NCI-H1436 (cell line): Measurements from ENCODE around the gene CELSR3.

Experiments used
- DNase-seq: peaks from one replicate; lab custom pipeline; 2025; lab: John Stamatoyannopoulos, UW

The CELSR3 gene, protein sequence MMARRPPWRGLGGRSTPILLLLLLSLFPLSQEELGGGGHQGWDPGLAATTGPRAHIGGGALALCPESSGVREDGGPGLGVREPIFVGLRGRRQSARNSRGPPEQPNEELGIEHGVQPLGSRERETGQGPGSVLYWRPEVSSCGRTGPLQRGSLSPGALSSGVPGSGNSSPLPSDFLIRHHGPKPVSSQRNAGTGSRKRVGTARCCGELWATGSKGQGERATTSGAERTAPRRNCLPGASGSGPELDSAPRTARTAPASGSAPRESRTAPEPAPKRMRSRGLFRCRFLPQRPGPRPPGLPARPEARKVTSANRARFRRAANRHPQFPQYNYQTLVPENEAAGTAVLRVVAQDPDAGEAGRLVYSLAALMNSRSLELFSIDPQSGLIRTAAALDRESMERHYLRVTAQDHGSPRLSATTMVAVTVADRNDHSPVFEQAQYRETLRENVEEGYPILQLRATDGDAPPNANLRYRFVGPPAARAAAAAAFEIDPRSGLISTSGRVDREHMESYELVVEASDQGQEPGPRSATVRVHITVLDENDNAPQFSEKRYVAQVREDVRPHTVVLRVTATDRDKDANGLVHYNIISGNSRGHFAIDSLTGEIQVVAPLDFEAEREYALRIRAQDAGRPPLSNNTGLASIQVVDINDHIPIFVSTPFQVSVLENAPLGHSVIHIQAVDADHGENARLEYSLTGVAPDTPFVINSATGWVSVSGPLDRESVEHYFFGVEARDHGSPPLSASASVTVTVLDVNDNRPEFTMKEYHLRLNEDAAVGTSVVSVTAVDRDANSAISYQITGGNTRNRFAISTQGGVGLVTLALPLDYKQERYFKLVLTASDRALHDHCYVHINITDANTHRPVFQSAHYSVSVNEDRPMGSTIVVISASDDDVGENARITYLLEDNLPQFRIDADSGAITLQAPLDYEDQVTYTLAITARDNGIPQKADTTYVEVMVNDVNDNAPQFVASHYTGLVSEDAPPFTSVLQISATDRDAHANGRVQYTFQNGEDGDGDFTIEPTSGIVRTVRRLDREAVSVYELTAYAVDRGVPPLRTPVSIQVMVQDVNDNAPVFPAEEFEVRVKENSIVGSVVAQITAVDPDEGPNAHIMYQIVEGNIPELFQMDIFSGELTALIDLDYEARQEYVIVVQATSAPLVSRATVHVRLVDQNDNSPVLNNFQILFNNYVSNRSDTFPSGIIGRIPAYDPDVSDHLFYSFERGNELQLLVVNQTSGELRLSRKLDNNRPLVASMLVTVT (N-terminal part only)

DNA sequence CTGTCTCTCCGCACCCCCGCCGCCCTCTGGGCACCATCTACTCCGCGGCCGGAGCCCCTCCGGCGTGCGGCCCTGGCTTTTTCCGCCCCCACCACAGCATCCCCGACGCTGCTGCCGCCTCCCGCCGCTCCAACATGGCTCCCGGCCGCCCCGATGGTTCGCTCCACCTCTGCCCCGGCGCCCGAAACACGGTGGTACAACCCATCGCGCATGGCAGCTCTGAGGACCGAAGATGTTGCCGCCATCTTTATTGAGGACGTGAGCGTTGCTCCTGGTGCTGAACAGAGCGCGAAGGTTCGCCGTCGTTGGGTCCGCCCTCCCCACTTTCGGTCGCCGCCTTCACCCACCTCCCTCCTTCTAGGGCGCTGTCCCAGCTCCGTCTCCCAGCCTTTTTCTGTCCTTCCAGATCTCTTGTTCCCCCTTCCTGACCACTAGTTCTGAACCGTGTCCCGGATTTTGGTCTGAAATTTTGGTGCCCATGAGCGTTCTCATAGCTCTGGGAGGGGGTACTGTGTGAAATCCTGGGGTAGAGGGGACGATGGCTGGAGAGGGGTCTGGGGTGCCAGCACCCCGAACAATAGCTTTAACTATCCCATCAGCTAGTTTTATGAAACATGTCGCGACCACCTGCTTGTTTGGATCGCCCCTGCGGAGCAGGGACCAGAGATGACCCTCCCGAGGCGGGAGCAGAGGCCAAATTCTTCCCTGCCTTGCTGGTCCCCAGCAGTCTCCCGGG lies at the start of gene CELSR3:
TSS of gene CELSR3 (minus strand) at position 134 of the 736 bp plus-strand sequence. CDS start 252 bp downstream, outside the sequence.
- DNase-seq, result peak; percentile 78

DNA sequence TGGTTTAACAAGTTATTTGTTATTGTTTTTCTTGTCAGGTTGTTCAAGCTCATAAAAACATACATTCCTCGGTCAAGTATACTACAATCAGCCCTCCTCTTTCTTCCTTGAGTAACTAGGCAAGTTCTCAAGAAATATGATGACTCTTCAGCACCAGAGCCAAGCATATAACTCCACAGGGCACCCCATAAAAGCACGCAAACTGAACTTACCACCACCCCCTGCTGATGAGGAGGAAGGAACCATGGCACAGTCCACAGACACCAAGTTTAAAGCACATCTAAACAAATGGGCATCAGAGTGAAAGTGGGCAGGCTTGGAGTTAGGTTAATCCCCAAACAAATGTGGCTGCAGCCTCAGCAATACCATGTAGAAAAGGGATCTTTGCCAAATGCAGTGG lies 49.0 kb upstream of the CELSR3 start:
- no peak for DNase-seq

DNA sequence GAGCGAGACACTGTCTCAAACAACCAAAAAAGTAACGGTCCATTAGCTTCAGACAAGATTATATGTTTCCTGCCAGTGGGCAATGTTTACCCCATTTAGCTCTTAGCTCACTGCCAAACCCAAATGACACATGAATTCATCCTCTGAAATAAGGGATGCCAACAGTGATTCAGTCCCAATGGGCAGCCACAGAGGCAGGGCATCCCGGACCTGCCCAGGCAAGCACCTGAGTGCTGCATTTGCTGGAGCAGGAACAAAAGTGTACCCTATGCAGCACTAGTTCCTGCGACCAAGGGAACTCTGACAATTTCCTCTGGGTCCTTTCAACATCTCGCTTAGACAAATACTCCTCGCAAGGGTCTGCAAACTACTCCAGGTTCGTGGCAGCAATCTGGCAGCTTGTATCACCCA lies 46.4 kb upstream of the CELSR3 start:
- no peak for DNase-seq

DNA sequence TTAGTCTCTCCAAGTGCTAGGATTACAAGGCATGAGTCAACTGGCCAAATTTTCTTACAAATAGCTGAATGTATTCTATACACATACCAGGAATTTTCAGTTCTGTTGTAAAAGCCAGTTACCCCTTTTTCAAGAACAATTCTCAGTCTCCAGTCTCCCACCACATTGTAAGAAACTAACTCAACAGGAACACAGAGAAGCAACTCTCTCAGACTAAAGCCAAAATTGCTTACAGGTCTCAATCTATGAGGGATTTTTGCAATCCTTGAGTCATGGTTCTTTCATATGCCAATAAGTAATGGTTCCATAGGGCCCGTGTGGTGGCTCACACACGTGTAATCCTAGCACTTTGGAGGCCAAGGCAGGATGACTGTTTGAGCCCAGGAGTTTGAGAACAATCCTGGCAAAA lies 45.8 kb upstream of the CELSR3 start:
- no peak for DNase-seq

DNA sequence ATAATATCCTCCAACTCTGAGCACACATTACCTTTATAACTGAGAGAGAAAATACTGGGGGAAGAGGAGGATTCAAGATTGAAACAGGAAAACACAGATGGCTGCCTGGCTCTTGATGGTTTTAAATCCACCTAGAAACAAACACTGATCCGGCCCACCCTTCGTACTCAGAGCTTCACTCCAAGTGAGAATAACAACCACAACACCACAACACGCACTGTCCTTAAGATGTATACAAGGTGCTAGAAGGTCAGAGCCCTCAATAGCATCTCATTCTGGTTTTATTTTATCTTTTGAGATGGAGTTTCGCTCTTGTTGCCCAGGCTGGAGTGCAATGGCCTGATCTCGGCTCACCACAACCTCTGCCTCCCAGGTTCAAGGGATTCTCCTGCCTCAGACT lies 44.5 kb upstream of the CELSR3 start:
- DNase-seq, result no peak

DNA sequence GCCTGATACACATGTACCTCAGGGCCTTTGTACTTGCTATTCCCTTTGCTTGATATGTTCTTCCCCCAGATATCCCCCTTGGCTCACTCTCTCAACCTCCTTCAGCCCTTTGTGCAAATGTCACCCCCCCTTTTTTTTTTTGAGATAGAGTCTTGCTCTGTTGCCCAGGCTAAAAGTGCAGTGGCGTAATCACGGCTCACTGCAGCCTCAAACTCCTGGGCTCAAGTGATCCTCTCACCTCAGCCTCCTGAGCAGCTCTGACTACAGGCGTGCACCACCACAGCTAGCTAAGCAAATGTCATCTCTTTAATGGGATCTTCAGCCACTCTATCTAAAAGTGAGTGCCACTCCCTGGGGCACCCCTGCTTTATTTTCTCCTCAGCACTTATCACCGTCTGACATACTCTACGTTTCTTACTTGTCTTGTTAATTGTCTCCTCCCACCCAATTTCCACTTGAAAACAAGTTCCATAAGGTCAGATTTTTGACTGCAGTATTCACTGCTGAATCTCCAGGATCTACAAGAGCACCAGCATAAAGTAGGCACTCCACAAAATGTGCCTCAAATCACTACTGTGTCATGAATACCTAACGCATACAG lies 39.7 kb upstream of the CELSR3 start:
- DNase-seq, result no peak

DNA sequence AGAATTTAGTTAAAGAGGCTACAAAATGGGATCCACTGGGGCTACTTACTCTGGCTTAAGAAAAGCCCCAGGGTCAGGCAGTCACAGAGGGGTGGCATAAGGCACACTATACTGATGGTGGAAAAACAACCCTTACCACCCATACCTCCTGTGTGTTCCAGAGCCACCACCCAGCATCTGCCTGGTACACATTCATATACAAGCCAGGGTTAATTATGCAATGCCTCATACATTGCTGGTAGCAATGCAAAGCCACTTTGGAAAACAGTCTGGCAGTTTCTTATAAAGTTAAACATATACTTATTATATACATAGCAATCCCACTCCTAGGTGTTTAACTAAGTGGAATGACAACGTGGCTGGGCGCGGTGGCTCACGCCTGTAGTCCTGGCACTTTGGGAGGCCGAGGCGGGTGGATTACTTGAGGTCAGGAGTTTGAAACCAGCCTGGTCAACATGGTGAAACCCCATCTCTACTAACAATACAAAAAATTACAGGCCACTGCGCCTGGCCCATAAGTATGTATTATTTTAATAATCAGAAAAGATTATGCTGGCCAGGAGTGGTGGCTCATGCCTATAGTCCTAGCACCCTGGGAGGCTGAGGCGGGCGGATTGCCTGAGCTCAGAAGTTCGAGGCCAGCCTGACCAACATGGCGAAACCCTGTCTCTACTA lies 38.2 kb upstream of the CELSR3 start:
- no peak for DNase-seq

DNA sequence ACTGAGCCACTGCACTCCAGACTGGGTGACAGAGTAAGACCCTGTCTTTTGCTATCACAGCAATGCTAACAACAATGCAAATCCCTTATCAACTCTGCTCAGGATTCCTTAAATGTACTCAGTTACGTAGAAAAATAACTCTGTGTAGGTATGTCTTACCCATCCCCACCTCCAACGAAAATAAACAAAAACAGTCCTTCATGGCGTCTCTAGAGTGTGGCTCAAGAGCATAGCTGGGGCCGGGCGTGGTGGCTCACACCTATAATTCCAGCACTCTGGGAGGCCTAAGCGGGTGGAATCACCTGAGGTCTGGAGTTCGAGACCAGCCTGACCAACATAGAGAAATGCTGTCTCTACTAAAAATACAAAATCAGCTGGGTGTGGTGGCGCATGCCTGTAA lies 36.2 kb upstream of the CELSR3 start:
- no peak for DNase-seq

DNA sequence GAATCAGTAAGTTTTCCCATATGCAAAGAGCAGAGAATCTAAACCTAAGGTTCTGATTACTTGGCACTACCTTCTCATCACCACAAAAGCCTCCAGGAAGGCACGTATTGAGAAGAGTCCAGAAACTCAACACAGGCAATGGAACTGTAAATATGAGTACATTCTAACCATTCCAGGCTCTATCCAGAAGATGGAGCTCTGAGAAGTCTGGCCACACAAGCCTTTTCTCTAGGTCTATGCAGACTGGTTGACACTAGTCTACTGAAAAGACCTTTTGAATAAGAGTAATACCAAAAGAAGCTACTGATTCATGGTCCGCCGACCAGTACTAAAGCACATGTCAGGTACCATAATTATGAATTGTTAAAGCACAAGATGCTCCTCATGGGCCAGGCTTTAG lies 35.3 kb upstream of the CELSR3 start:
- no peak for DNase-seq

DNA sequence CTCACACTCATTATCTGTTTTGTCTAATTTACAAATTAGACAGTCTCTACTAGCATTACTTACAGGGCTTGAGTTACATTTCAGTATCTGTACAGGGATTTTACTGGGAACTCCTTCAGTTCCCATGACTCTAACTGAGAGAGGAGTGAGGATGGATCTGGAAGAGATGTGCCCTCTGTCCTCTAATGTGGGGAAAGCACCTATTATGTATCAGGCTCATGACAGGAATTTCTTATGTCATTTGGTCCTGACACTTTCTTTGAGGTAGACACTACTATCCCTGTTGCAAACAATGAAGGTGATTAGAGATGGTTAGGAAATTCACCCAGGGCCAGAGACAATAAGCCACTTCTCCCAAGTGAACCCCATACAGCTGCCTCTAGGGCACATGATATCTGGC lies 33.9 kb upstream of the CELSR3 start:
- no peak for DNase-seq

DNA sequence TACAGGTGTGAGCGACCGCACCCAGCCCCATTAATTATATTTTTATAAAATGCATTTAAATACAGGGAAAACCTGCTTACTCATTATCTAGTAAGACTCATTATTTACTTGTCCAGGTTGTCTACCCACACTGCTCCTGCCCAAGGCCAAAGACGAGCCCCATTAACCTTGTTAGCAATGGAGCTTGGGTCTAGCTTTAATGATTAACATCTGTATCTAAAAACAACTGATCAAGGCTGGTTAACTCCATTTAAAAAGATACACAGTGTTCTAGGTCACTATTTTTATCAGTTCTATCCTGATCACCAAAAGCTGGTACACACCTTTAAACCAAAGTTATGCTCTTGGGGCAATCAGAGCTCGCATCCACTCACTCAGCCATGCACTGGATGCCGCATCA lies 33.5 kb upstream of the CELSR3 start:
- DNase-seq, result no peak

DNA sequence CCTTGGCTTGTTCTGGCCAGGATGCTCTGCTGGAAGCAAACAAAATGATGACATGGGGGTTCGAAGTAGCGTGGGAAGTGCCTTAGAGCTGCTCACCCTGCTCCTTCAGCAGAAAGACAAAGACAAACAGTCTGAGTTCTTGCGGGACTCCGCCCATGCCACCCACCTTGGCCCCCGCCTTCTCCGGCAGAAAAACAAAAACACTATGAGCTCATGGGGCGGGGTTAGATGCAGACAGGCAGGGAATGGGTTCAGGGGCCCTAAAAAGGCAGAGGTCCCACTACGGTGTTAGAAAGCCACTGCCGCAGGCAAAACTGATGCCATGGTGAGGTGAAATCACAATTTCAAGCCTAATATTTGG lies 32.7 kb upstream of the CELSR3 start:
- no peak for DNase-seq

DNA sequence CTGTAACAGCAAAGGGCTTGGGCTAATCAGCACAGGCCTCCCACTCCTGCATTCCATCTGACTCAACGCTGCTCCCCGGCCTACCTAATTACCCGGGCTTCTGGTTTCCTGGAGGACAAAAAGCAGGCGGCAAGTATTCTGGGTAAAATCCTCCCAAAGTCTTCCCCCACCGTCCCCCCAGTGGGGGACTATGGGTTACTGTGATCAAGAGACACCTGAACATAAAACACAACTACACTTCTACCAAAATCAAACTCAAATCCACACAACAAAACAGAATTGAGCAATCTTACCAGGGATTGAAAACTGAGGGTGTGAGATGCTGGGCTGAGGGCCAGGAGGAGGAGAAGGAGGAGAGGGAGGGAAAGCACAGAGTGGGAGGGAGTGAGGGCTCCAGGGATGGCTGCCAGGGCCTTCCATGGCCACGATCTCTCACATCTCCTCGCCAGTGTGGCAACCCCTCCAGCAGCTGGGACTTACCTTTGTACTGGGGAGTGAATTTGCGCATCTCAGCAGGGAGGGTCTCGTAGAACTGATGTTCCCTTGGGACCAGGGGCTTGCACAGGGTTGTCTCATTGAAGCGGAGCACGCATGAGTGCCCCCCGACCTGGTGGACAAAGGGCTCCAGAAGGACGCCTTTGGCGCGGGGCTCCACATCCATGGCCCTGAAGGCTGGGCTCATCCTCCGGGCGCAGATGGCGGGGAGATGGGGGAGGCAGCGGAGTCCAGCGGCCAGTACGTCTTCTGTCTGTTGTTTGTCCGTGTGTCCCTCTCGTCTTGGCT lies 32.1 kb upstream of the CELSR3 start:
- no peak for DNase-seq

DNA sequence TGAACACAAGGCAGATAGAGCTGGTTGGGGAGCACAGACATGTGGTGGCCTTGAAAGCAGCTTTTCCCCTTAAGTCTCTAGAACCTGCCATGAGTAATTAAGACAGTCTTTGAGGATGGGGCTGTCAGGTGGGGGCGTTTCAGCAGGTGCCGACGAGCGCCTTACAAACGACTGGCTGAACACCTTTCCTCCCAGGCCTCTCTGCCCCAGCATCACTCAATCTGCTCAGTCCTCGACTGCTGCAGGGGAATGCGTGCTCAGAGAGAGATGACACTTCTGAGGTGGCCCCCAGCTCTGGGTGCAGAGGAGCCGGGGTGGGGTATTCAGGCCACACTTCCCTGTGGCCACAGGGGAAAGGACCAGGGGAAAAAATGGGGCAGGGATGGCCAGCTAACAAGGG lies 31.1 kb upstream of the CELSR3 start:
- DNase-seq, result no peak

DNA sequence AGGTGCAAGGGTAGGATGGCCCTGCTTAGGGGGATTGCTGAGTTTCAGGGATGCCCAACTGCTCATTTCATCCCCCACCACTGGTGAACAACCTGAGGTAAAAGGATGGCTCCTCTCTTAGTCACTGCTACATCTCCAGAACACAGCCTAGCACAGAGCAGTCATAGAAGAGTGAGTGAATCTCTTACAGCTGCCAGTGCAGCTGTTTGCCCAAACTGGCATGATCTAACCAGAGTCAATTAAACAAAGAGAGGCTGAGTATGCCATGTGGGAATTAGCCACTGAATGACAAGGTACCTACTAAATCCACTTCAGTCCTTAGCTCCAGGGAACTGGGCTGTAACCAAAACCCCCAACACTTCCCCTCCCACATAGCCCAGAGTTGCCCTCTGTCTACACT lies 29.9 kb upstream of the CELSR3 start:
- DNase-seq, result no peak

DNA sequence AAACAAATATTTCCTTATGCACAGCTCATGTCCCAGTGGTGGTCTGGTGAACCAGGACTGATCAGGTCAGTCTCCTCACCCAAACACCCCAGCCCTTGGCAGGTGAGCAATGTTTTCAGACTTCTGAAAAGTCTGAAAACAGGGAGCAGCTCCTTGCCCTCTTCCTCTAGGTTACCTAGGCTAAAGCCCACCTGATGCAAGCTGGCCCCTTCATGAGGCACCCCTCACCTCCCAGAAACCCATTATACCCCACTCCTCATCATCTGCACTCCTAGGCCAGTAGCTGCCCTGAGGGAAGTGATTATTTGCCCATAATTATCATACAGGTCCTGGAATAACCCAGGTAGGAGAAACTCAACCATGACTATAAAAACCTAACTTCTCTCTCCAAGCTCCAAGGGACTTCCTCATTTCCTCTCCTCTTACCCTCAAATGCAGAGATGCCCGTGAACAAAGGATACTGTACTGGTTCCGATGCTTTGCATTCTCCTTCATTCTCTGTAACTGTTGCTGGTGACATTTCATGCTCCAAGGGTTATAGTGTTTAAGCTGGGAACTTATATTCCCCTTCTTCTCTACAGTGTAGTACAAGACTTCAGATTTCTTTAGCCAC lies 28.3 kb upstream of the CELSR3 start:
- DNase-seq, result no peak

DNA sequence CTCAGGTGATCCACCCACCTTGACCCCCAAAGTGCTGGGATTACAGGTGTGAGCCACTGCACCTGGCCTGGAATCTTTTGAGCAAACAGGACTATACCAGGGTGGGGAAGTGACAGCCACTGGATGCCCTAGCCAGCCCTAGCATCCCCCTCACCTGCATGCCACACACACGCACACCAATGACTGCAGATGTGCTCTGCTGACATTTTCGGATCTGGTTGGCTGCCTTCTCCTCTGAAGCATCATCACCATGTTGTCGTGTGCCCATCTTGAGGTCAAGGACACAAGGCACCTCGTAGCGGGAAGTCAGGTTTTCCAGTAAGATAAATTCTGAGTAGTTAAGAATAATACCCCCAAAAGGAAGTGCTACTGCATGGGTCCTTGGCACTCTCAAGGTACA lies 26.7 kb upstream of the CELSR3 start:
- no peak for DNase-seq

DNA sequence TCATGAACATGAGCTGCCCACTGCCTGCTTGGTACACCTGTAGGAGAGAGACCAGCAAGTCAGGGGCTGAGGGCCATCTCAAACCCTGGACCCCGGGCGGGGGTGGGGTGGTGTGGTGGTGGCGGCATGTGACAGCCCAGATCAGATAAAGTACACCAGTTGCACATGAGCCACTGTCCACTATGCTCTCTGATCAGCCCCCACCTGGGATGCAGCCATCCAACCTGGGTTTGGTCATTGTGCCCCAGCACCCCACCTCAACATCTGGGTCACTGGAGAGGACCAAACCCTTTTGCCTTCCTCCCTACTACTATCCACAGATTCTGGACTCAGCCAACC lies 26.0 kb upstream of the CELSR3 start:
- DNase-seq, result no peak

DNA sequence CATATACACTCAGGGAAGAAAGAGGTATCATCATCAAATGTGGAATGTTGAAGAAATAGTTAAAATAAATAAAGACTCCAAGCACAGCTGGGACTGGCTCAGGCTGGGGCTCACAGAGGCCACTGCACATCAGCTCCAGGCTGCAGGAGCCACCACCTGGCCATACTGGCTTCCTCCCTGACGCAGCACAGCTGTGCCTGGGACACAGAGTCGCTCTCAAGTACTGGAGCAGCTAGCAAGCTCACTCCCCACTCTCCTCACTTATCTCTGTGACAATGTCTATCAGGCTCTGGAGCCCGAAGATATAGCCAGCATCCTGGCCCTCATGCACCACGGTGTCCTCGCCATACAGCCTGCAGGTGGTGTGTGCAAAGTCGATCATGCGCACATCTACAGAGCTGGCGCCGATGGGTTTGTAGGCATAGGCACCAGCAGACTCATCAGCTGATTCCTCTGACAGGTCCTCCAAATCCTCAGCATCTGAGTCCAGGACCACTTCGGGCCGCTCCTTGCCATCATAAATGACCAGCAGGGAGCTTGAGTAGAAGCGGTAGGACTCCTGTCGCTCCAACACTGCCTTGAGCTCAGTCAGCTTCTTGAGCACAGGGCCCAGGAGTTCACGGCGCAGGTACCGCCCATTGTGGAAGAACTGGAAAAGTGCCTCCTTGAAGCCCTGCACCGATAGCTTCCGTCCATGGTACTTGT lies 25.5 kb upstream of the CELSR3 start:
- DNase-seq, result no peak
